ENCODE data around the gene NFIA.

DNA sequence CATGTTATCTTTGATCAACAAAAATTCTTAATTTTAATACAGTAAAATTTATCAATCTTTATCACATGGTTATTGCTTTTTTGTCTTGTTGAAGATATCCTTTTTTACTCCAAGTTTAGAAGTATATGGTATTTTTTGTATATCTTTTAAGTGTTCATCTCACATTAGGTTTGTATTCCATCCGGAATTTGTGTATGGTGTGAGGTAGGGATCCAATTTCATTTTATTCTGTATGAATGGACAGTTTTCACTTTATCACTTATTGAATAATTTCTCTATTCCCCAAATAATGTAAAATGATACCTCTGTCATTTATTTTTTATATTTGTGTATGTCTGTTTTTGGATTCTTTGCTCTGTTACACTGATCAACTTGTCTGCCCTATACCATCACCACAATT, 25.3 kb downstream of the NFIA start:
- TF ChIP-seq, protein P1, sequence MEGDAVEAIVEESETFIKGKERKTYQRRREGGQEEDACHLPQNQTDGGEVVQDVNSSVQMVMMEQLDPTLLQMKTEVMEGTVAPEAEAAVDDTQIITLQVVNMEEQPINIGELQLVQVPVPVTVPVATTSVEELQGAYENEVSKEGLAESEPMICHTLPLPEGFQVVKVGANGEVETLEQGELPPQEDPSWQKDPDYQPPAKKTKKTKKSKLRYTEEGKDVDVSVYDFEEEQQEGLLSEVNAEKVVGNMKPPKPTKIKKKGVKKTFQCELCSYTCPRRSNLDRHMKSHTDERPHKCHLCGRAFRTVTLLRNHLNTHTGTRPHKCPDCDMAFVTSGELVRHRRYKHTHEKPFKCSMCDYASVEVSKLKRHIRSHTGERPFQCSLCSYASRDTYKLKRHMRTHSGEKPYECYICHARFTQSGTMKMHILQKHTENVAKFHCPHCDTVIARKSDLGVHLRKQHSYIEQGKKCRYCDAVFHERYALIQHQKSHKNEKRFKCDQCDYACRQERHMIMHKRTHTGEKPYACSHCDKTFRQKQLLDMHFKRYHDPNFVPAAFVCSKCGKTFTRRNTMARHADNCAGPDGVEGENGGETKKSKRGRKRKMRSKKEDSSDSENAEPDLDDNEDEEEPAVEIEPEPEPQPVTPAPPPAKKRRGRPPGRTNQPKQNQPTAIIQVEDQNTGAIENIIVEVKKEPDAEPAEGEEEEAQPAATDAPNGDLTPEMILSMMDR (IDR thresholded peaks at IDR 0.05), result no peak
- TF ChIP-seq POLR2A (IDR thresholded peaks at IDR 0.05), result no peak

Data from Peyer's patch (tissue), 4 donors.